K562 (cell line): ENCODE data around the gene CPM. TPM values are rescaled to one million over a fixed set of nuclear protein-coding genes. Genes with fewer than 3 reads are reported as not detected.

Source experiments
- ATAC-seq: fragments of 200-7000 bp; cut with Tn5 transposase; 3 replicates; pipeline ENCODE4 v1.9.1; 2020; ENCODE audit warnings: moderate library complexity
- BruUV-seq: library from RNA; stranded (reverse); fragments of 400-500 nt; replicated peaks from 2 replicates; lab custom pipeline; 2021; lab: Mats Ljungman, UMichigan
- CTCF ChIA-PET: fragments of 300-600 bp; formaldehyde crosslinking; extraction: SDS; loops from one replicate; lab custom pipeline; 2021; ENCODE audit warnings: low intra/inter-chr PET ratio; lab: Yijun Ruan, JAX
- POLR2A ChIA-PET: fragments of 300-600, 350-650 bp; sonication (Branson Sonifier 250); formaldehyde crosslinking; extraction: SDS; loops from one replicate; lab custom pipeline; 2021; ENCODE audit warnings: antibody characterized with exemption, inconsistent platforms; lab: Yijun Ruan, JAX
- DNase-seq, 4 experiments: peaks; one replicate each; pipeline versions ENCODE4 v3.0.0 to v3.0.0-alpha.2; 2011 to 2018; ENCODE audit warnings: low spot score in 3 of 4, mixed read lengths in 3 of 4; ENCODE audit errors: extremely low read depth in 1 of 4
- FAIRE-seq: peaks from 2 replicates; lab custom pipeline; 2011; peaks lifted over from hg19 to GRCh38; lab: Jason Lieb, UNC
- H2AFZ ChIP-seq: 2 replicates; pipeline ENCODE4 v1.6.0; 2011; ENCODE audit warnings: low read depth, low read length, control low read depth, inconsistent platforms
- H3K27ac ChIP-seq: fragments of 200-600 bp; 3 replicates; pipeline ENCODE4 v1.8.0; 2011; ENCODE audit warnings: low read depth, mild to moderate bottlenecking, control low read depth, inconsistent platforms, low read length, moderate library complexity, mixed read lengths; ENCODE audit errors: extremely low read depth
- H3K27me3 ChIP-seq, 2 experiments: fragments of 300-600 bp in 1 of 2; 2 replicates in 1 of 2; 3 replicates in 1 of 2; pipeline versions ENCODE4 v1.6.0 to v1.8.0; 2011; ENCODE audit warnings: inconsistent platforms in 2 of 2, low read length in 2 of 2, mild to moderate bottlenecking in 1 of 2, mixed read lengths in 1 of 2, moderate library complexity in 1 of 2; ENCODE audit not compliant: control insufficient read depth in 2 of 2, insufficient read depth in 2 of 2
- H3K36me3 ChIP-seq: fragments of 300-600 bp; 3 replicates; pipeline ENCODE4 v1.8.0; 2011; ENCODE audit warnings: mild to moderate bottlenecking, low read length, inconsistent platforms; ENCODE audit not compliant: control insufficient read depth, insufficient read depth
- H3K4me1 ChIP-seq, 2 experiments: fragments of 200-600 bp in 1 of 2; replicated peaks in 1 of 2; 2 replicates in 1 of 2; 3 replicates in 1 of 2; pipeline versions ENCODE4 v1.5.1 to v1.8.0; 2011; ENCODE audit warnings: inconsistent platforms in 2 of 2, low read length in 2 of 2, mild to moderate bottlenecking in 1 of 2, mixed read lengths in 1 of 2, moderate library complexity in 1 of 2; ENCODE audit not compliant: control insufficient read depth in 2 of 2, insufficient read depth in 2 of 2
- H3K4me2 ChIP-seq: 2 replicates; pipeline ENCODE4 v1.6.1; 2011; ENCODE audit warnings: low read length, control low read depth, inconsistent platforms, mixed read lengths; ENCODE audit not compliant: insufficient read depth
- H3K4me3 ChIP-seq: fragments of 200-600 bp; sonication (generic), shearing (Covaris generic); 2 replicates; pipeline ENCODE4 v1.5.1; 2016; ENCODE audit warnings: control low read depth, inconsistent platforms
- H3K79me2 ChIP-seq: fragments of 200-600 bp; 3 replicates; pipeline ENCODE4 v1.8.0; 2011; ENCODE audit warnings: low read length, inconsistent platforms; ENCODE audit not compliant: control insufficient read depth, insufficient read depth
- H3K9ac ChIP-seq, 2 experiments: 2 replicates each; pipeline versions ENCODE4 v1.6.0 to v1.6.1; 2011; ENCODE audit warnings: low read depth in 2 of 2, low read length in 2 of 2, control low read depth in 1 of 2, inconsistent platforms in 1 of 2, mild to moderate bottlenecking in 1 of 2, mixed read lengths in 1 of 2; ENCODE audit not compliant: insufficient read depth in 1 of 2
- H3K9me1 ChIP-seq: one replicate; pipeline ENCODE4 v1.6.0; 2011; ENCODE audit warnings: inconsistent platforms, mild to moderate bottlenecking, low read length, moderate library complexity; ENCODE audit not compliant: control insufficient read depth, insufficient read depth
- H3K9me3 ChIP-seq: replicated peaks from 2 replicates; pipeline ENCODE4 v1.5.1; 2011; ENCODE audit warnings: low read depth, low read length, inconsistent platforms; ENCODE audit not compliant: control insufficient read depth, insufficient read depth
- H4K20me1 ChIP-seq: replicated peaks from 2 replicates; pipeline ENCODE4 v1.6.1; 2011; ENCODE audit warnings: low read length, inconsistent platforms, mixed read lengths; ENCODE audit not compliant: control insufficient read depth, insufficient read depth
- ETV6 ChIP-seq, 3 experiments: fragments of 150-350 bp in 1 of 3; sonication (generic) in 1 of 3; formaldehyde crosslinking in 1 of 3; IDR thresholded peaks; 2 replicates each; pipeline versions ENCODE4 v1.6.1 to v1.8.0; 2014 to 2022; ENCODE audit warnings: borderline replicate concordance in 2 of 3, low read depth in 2 of 3, antibody characterized with exemption in 1 of 3, low read length in 1 of 3, mild to moderate bottlenecking in 1 of 3, missing genetic modification reagents in 1 of 3
- NR4A1 ChIP-seq, 2 experiments: fragments of 250-450 bp in 1 of 2; fragments of 450-650 bp in 1 of 2; sonication (Bioruptor Pico) in 1 of 2; IDR thresholded peaks; 2 replicates each; pipeline versions ENCODE4 v1.4.0 to v1.6.1; 2016 to 2020; ENCODE audit warnings: mild to moderate bottlenecking in 2 of 2, missing compliant biosample characterization in 1 of 2, missing genetic modification characterization in 1 of 2, moderate library complexity in 1 of 2
- RAD51 ChIP-seq: fragments of 450-650 bp; IDR thresholded peaks from 2 replicates; pipeline ENCODE4 v1.7.1; 2016; ENCODE audit warnings: low read depth, mild to moderate bottlenecking, borderline replicate concordance
- SNRNP70 ChIP-seq: fragments of 200-400 bp; formaldehyde crosslinking; optimal IDR thresholded peaks from 2 replicates; pipeline ENCODE3; 2017; ENCODE audit warnings: low read depth, low read length
- SREBF1 ChIP-seq: fragments of 150-350 bp; IDR thresholded peaks from 2 replicates; pipeline ENCODE4 v1.6.1; 2014; ENCODE audit warnings: antibody characterized with exemption, low read depth, low read length, borderline replicate concordance
- SREBF2 ChIP-seq: sonication (generic); formaldehyde crosslinking; IDR thresholded peaks from 2 replicates; pipeline ENCODE4 v1.4.0; 2020; ENCODE audit warnings: mild to moderate bottlenecking, missing genetic modification reagents
- SUPT5H ChIP-seq: fragments of 450-650 bp; IDR thresholded peaks from 2 replicates; pipeline ENCODE4 v1.6.1; 2016
- XRCC4 ChIP-seq: IDR thresholded peaks from one replicate; pipeline ENCODE4 v1.6.1; 2011; ENCODE audit not compliant: insufficient read depth, insufficient read length; ENCODE audit errors: extremely low read depth
- ZNF512 ChIP-seq: IDR thresholded peaks from 2 replicates; pipeline ENCODE4 v1.6.1; 2016; ENCODE audit warnings: missing genetic modification characterization, missing compliant biosample characterization
- WGBS: fragments of 100-300 bp; shearing (Covaris generic); methylation state at CpG from one replicate; pipeline ENCODE4 v1.1.6; 2016; ENCODE audit warnings: low coverage, mixed read lengths; ENCODE audit not compliant: insufficient coverage; ENCODE audit errors: missing lambda C conversion rate; 5-methylcytosine and 5-hydroxymethylcytosine counted together
- in situ Hi-C: fragments of 300-500 bp; cut with MboI; formaldehyde crosslinking; loops from 4 replicates; pipeline ENCODE4 v1.15.0; 2018; ENCODE audit warnings: inconsistent platforms, mixed read lengths
- intact Hi-C: fragments of 100-400 bp; cut with micrococcal nuclease; formaldehyde crosslinking; loops from 2 replicates; pipeline ENCODE4 v1.14.2; 2022
- polyA plus RNA-seq, 8 experiments: library from polyadenylated mRNA; depleted of rRNA in 4 of 8; stranded (reverse) in 5 of 8; unstranded in 3 of 8; fragments of >200 nt; fragmentation: Nextera tagmentation in 2 of 8; fragmentation: Illumina TruSeq in 1 of 8; extraction: Ambion mirVana in 2 of 8; extraction: Trizol in 1 of 8; gene quantifications; 2 replicates each; pipeline versions ENCODE4 v1.2.1 to v1.2.3, GENCODE V29; 2011 to 2014; ENCODE audit warnings: inconsistent platforms in 1 of 8, missing spikeins in 1 of 8
- total RNA-seq, 7 experiments: library from RNA; depleted of rRNA in 6 of 7; stranded (reverse); fragments of >200 nt in 6 of 7; fragmentation: Illumina TruSeq in 2 of 7; extraction: Trizol in 2 of 7; gene quantifications; 2 replicates each; pipeline versions ENCODE4 v1.2.1 to v1.2.3, GENCODE V29; 2011 to 2021; ENCODE audit warnings: low replicate concordance in 1 of 7

Gene CPM
- total and polyA plus RNA-seq, 9 of the 15 experiments (the other 6 are each of a cell fraction or from before 2014, with no cell fraction given), result 0.31 TPM; not detected in 8

- Histone ChIP-seq H3K9ac (no peak overlapping the region), H3K9me1 (no peaks in the 10 kb centered on the region), H3K4me3 (no peak overlapping the region)
- CTCF ChIA-PET, result no interaction called here
- no peak for FAIRE-seq
- TF ChIP-seq ZNF512 (tag) (no peak), ETV6 (IDR thresholded peaks at IDR 0.05; ENCODE audit: borderline replicate concordance in 1 of 2, low read depth in 2 of 2, low read length in 1 of 2) (no peak), ETV6 (CRISPR knock-in tag; IDR thresholded peaks at IDR 0.05; ENCODE audit: borderline replicate concordance) (no peak), NR4A1 (CRISPR knock-in tag; IDR thresholded peaks at IDR 0.05) (no peak), NR4A1 (tag; IDR thresholded peaks at IDR 0.05) (no peak), SUPT5H (no peak), XRCC4 (no peak), SREBF2 (CRISPR knock-in tag) (no peak), SNRNP70 (no peak), SREBF1 (no peak), RAD51 (no peak)
- TF ChIP-seq, all 486 proteins: peak for 0
- Histone ChIP-seq H3K4me1 (no peaks in the 10 kb centered on the region), H3K27me3 (0 out of 5 replicates have a peak, but pooled peaks cover 2 to 4% of the 10 kb centered on the region in 2 experiments), H3K4me2 (no peak overlapping the region), H3K27ac (no peak overlapping the region), H3K79me2 (no peaks in the 10 kb centered on the region), H2AFZ (no peak overlapping the region), H4K20me1 (no peaks in the 10 kb centered on the region), H3K36me3 (no peaks in the 10 kb centered on the region), H3K9me3 (no peaks in the 10 kb centered on the region)
- intact Hi-C loops (no loop called here), in situ Hi-C loops (no loop called here)
- POLR2A ChIA-PET, result no interaction called here
- ATAC-seq, result no peak
- DNase-seq, result no peak
- 0% methylated on average over 2 of the region's 2 CpGs for WGBS
- no TSS peak for BruUV-seq
Observed at GRCh38 chr12:68972595-68972994, 39.6 kb upstream of the CPM start.
